ENCODE results near the gene GALNS.

- TF ChIP-seq, protein P1, sequence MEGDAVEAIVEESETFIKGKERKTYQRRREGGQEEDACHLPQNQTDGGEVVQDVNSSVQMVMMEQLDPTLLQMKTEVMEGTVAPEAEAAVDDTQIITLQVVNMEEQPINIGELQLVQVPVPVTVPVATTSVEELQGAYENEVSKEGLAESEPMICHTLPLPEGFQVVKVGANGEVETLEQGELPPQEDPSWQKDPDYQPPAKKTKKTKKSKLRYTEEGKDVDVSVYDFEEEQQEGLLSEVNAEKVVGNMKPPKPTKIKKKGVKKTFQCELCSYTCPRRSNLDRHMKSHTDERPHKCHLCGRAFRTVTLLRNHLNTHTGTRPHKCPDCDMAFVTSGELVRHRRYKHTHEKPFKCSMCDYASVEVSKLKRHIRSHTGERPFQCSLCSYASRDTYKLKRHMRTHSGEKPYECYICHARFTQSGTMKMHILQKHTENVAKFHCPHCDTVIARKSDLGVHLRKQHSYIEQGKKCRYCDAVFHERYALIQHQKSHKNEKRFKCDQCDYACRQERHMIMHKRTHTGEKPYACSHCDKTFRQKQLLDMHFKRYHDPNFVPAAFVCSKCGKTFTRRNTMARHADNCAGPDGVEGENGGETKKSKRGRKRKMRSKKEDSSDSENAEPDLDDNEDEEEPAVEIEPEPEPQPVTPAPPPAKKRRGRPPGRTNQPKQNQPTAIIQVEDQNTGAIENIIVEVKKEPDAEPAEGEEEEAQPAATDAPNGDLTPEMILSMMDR (IDR thresholded peaks at IDR 0.05; ENCODE audit: low read length) = no peak
- TF ChIP-seq EZH2 (IDR thresholded peaks at IDR 0.05; ENCODE audit: borderline replicate concordance, low read length) = no peak
Measured at GRCh38 chr16:88807626-88808453, 48.9 kb downstream of the GALNS start.

Data from OCI-LY1 (cell line).